ENCODE measurements around the gene FTH1. TPM values are rescaled to one million over a fixed set of nuclear protein-coding genes. Genes with fewer than 3 reads are reported as not detected.

The FTH1 gene
- total RNA-seq, 1 experiment from 2014 or later, result 2,322 TPM

DNA sequence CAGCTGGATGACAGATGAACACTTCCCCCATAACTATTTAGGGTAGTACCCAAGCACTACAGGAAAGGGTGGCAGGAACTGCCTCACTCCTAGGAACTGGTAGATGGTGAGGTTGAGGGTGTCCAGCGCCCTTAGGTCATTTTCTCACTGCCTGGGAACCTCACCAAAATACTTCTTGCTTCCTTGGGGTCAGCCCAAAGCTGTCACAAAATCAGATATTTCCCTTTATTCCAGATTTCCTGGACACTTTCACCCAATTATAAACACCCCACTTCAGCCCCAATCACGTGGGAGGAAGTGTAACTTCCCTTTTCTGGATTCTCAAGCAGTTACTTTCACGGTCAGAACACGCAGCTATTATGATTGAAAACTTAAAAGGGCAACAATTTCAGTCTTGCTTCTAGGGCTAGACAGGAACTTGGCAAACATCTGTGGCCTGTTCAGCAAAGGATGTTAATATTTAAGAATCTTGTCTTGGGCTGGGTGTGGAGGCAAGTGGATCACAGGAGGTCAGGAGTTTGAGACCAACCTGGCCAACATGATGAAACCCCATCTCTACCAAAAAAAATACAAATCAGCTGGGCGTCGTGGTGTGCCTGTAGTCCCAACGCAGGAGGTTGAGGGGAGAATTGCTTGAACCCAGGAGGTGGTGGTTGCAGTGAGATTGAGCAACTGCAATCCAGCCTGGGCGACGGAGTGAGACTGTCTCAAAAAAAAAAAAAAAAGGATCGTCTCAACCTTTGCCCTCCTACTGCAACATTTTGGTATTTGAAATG is 4.0 kb downstream of the FTH1 start:
- TF ChIP-seq POLR2AphosphoS5 (IDR thresholded peaks at IDR 0.05; ENCODE audit: low read depth, low read length) (peak; percentile 12), REST (IDR thresholded peaks at IDR 0.05; ENCODE audit: insufficient read depth in 1 of 2, low read depth in 2 of 2, low read length in 1 of 2) (no peak), TCF7L2 (IDR thresholded peaks at IDR 0.05; ENCODE audit: low read depth, low read length) (no peak)
- ATAC-seq, result peak; percentile 10
- Histone ChIP-seq H3K9me3 (ENCODE audit: control insufficient read depth, insufficient read depth, low read depth, low read length) (no peaks in the 10 kb centered on the region), H3K27me3 (ENCODE audit: control insufficient read depth, insufficient read depth, low read length) (no peaks in the 10 kb centered on the region), H3K36me3 (ENCODE audit: control insufficient read depth, insufficient read depth, low read length) (peaks cover 21% of the 10 kb centered on the region), H3K4me1 (ENCODE audit: control insufficient read depth, insufficient read depth, low read length) (peaks cover 34% of the 10 kb centered on the region), H3K27ac (ENCODE audit: low read length) (peak overlapping the region; percentile 69), H3K4me3 (ENCODE audit: low read depth in 2 of 2, low read length in 2 of 2) (peak overlapping the region in 1 of 2 experiments; percentile 76; a peak in 2 of 4 replicates)
- CTCF ChIA-PET, result no interaction called here
- POLR2A ChIA-PET, result no interaction called here
- intact Hi-C loops (cut with micrococcal nuclease; ENCODE audit: unreplicated experiment) (no loop called here), in situ Hi-C loops (cut with HindIII; ENCODE audit: low pct_unique_long_range_greater_than_20kb, low sequenced_read_pairs) (no loop called here)
- DNase-seq (ENCODE audit: low read depth, low spot score), result no peak
- BruUV-seq (replicated peaks), result no TSS peak

DNA sequence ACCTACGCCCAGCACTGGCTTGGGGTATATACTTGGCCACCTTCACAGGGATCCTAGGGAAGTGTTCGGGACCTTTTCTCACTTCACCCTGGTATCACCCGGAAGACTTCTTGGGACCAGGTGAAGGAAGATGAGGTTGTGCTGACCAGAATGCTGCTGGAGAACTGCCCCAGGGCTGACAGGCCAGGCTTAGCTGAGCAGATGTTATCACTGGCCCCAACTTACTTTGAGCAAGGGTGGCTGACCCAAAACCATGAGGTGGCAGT is 4.5 kb downstream of the FTH1 start:
- ChIA-PET POLR2A (no interaction called here), CTCF (no interaction called here)
- intact Hi-C loops (cut with micrococcal nuclease; ENCODE audit: unreplicated experiment), result no loop called here
- Histone ChIP-seq H3K27ac (ENCODE audit: low read length) (peak overlapping the region; percentile 41; the same call in 1 of the 2 replicates), H3K4me3 (ENCODE audit: low read depth in 2 of 2, low read length in 2 of 2) (no peak overlapping the region), H3K4me1 (ENCODE audit: control insufficient read depth, insufficient read depth, low read length) (peaks cover 31% of the 10 kb centered on the region), H3K36me3 (ENCODE audit: control insufficient read depth, insufficient read depth, low read length) (peaks cover 21% of the 10 kb centered on the region), H3K27me3 (ENCODE audit: control insufficient read depth, insufficient read depth, low read length) (no peaks in the 10 kb centered on the region), H3K9me3 (ENCODE audit: control insufficient read depth, insufficient read depth, low read depth, low read length) (no peaks in the 10 kb centered on the region)
- peak; percentile 9; the same call in 1 of the 2 replicates for ATAC-seq
- in situ Hi-C loops (cut with HindIII; ENCODE audit: low pct_unique_long_range_greater_than_20kb, low sequenced_read_pairs), result no loop called here
- DNase-seq (ENCODE audit: low read depth, low spot score), result no peak
- TF ChIP-seq REST (IDR thresholded peaks at IDR 0.05; ENCODE audit: insufficient read depth in 1 of 2, low read depth in 2 of 2, low read length in 1 of 2), result no peak
- TF ChIP-seq SIN3A (IDR thresholded peaks at IDR 0.05; ENCODE audit: borderline replicate concordance, insufficient read depth, low read depth, low read length), result no peak
- TF ChIP-seq POLR2AphosphoS5 (IDR thresholded peaks at IDR 0.05; ENCODE audit: low read depth, low read length), result peak; percentile 68; the same call in 1 of the 2 replicates
- TF ChIP-seq TCF7L2 (IDR thresholded peaks at IDR 0.05; ENCODE audit: low read depth, low read length), result no peak
- TF ChIP-seq CTCF (IDR thresholded peaks at IDR 0.05), result no peak
- no TSS peak for BruUV-seq (replicated peaks)

Measured in Panc1 (cell line).